GM21576 (cell line): ENCODE measurements around the gene TTN.

Experiments
- ATAC-seq: cut with Tn5 transposase; IDR thresholded peaks from one replicate; pipeline ENCODE4 v1.9.1; 2021; ENCODE audit warnings: mild to moderate bottlenecking, moderate library complexity; ENCODE audit not compliant: unreplicated experiment

Gene TTN

GRCh38 chr2:178506101-178506500, 301.1 kb downstream of the TTN start:
- ATAC-seq, result no peak

- no peak for ATAC-seq
Measured at GRCh38 chr2:178502751-178503150, 304.5 kb downstream of the TTN start.

- no peak for ATAC-seq
Measured at GRCh38 chr2:178499640-178500039, 307.6 kb downstream of the TTN start.

GRCh38 chr2:178498137-178498536, 309.1 kb downstream of the TTN start:
- ATAC-seq, result peak; percentile 82

- ATAC-seq, result no peak
Measured at GRCh38 chr2:178496049-178496448, 311.2 kb downstream of the TTN start.

GRCh38 chr2:178491612-178492011, 315.6 kb downstream of the TTN start:
- no peak for ATAC-seq

- ATAC-seq, result no peak
Measured at GRCh38 chr2:178485356-178485755, 321.9 kb downstream of the TTN start.

GRCh38 chr2:178484245-178485041, 322.8 kb downstream of the TTN start:
- ATAC-seq, result no peak

- peak; percentile 34 for ATAC-seq
Measured at GRCh38 chr2:178482437-178482836, 324.8 kb downstream of the TTN start.

GRCh38 chr2:178480227-178481181, 326.7 kb downstream of the TTN start, which contains the start of gene PLEKHA3:
Gene PLEKHA3 (plus strand): TSS chr2:178480457. CDS start chr2:178480870, 413 bp downstream.
- peak; percentile 58 for ATAC-seq

GRCh38 chr2:178479758-178480226, 327.4 kb downstream of the TTN start:
- ATAC-seq, result no peak

GRCh38 chr2:178479275-178479616, 328.0 kb downstream of the TTN start:
- no peak for ATAC-seq

- ATAC-seq, result peak; percentile 44
Measured at GRCh38 chr2:178478439-178479274, 328.6 kb downstream of the TTN start, which contains the start of gene FKBP7. Gene FKBP7 (minus strand): TSS chr2:178478600. CDS start chr2:178478499, 101 bp downstream.

- ATAC-seq, result no peak
Measured at GRCh38 chr2:178478130-178478438, 329.1 kb downstream of the TTN start.

- ATAC-seq, result no peak
Measured at GRCh38 chr2:178477443-178478129, 329.6 kb downstream of the TTN start.

- no peak for ATAC-seq
Measured at GRCh38 chr2:178476477-178476876, 330.7 kb downstream of the TTN start.
